ENCODE data around the gene SCGN.

DNA sequence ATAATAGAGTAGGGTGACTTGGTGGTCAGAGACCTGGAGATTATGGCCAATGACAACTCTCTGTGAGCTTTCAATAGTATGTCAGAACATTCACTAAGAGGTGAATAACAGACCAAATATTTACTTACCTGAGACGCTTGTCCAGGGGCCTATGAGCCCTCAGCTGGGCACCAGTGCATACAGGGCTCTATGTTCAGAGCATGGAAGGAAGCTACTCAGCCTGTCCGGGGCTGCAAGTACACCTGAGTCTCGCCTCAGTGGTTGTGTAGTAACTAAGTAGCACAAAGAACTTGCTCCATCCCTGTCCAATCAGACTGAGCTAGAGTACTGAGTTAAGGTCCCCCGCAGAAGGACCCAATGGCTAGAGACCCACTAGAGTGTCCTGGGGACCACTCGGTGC, 11.6 kb upstream of the SCGN start:
- TF ChIP-seq ZNF510 (tag by site-specific recombination; IDR thresholded peaks at IDR 0.05; ENCODE audit: insufficient replicate concordance): no peak
- TF ChIP-seq, protein P1, sequence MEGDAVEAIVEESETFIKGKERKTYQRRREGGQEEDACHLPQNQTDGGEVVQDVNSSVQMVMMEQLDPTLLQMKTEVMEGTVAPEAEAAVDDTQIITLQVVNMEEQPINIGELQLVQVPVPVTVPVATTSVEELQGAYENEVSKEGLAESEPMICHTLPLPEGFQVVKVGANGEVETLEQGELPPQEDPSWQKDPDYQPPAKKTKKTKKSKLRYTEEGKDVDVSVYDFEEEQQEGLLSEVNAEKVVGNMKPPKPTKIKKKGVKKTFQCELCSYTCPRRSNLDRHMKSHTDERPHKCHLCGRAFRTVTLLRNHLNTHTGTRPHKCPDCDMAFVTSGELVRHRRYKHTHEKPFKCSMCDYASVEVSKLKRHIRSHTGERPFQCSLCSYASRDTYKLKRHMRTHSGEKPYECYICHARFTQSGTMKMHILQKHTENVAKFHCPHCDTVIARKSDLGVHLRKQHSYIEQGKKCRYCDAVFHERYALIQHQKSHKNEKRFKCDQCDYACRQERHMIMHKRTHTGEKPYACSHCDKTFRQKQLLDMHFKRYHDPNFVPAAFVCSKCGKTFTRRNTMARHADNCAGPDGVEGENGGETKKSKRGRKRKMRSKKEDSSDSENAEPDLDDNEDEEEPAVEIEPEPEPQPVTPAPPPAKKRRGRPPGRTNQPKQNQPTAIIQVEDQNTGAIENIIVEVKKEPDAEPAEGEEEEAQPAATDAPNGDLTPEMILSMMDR (tag by site-specific recombination; IDR thresholded peaks at IDR 0.05): no peak
- no peak for TF ChIP-seq HOXD13 (CRISPR knock-in tag; IDR thresholded peaks at IDR 0.05; ENCODE audit: borderline replicate concordance)
- no peak for TF ChIP-seq ZNF362 (tag by site-specific recombination; IDR thresholded peaks at IDR 0.05)
